ENCODE data around the gene NANOS1. TPM values are rescaled to one million over a fixed set of nuclear protein-coding genes. Genes with fewer than 3 reads are reported as not detected.

NANOS1 gene
- total RNA-seq, 2 experiments from 2014 or later: 0.15 to 0.31 TPM

DNA sequence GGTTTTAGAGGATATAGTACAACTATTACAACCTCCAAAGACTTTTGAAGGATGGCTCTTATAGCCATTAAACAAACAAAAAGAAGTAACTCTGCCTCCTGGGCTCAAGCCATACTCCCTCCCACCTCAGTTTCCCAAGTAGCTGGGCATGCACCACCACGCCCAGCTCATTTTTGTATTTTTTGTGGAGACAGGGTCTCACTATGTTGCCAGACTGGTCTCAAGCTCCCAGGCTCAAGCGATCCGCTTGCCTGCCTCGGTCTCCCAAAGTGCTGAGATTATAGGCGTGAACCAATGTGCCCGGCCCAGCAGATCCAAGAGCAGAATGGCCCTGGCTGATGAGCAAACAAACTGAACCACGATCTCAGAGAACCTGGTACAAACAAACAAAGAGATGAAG is 16.0 kb downstream of the NANOS1 start:
- H3K36me3 Mint-ChIP-seq: peaks cover 75% of the 10 kb centered on the region
- no peak for DNase-seq
- H3K9me3 Mint-ChIP-seq: no peaks in the 10 kb centered on the region
- peaks cover 27% of the 10 kb centered on the region for H3K4me1 Mint-ChIP-seq (ENCODE audit: low read depth)
- POLR2A ChIA-PET: no interaction called here
- H3K4me3 Mint-ChIP-seq: no peak overlapping the region
- no peaks in the 10 kb centered on the region for H3K27me3 Mint-ChIP-seq
- CTCF ChIA-PET: no interaction called here
- H3K27ac Mint-ChIP-seq: no peak overlapping the region
- intact Hi-C loops (cut with micrococcal nuclease): no loop called here

DNA sequence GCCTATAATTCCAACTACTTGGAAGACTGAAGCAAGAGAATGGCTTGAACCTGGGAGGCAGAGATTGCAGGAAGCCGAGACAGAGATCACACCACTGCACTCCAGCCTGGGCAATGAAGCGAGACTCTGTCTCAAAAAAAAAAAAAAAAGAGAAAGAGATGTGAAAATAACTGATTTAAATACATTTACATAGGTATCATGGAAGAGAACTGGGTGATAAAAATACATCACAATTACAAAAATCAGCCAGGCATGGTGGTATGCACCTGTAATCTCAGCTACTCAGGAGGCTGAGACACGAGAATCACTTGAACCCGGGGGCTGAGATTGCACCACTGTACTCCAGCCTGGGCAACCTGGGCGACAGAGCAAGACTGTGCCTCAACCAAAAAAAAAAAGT is 19.8 kb downstream of the NANOS1 start:
- Mint-ChIP-seq H3K27me3 (no peaks in the 10 kb centered on the region), H3K9me3 (no peaks in the 10 kb centered on the region), H3K36me3 (peaks cover 76% of the 10 kb centered on the region), H3K4me3 (no peak overlapping the region), H3K27ac (no peak overlapping the region), H3K4me1 (ENCODE audit: low read depth) (peaks cover 21% of the 10 kb centered on the region)
- ChIA-PET POLR2A (interaction anchor here (1.3 kb wide), 1 partner anchor 15 kb away, joined by 3 read pairs; no protein-coding TSS in a partner anchor), CTCF (no interaction called here)
- DNase-seq: no peak
- intact Hi-C loops (cut with micrococcal nuclease): no loop called here

DNA sequence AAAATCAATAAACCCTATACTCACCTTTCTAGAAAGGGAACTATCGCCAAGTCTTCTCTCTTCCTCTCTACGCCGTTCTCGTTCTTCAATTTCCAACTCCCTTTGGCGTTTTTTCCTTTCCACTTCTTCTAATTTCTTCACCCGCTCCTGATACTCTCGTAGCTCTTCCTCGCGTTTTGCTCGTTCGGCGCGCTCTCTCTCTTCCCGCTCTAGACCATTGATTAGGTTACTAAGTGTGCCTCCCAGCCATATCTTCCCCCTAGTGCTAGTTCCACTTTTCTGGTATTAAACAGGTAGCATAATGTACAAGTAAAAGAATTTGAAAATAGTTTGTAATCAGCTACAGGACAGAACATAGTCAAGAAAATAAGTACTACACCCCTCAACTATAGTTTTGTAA is 20.3 kb downstream of the NANOS1 start:
- DNase-seq: no peak
- H3K4me1 Mint-ChIP-seq (ENCODE audit: low read depth): peaks cover 21% of the 10 kb centered on the region
- H3K27me3 Mint-ChIP-seq: no peaks in the 10 kb centered on the region
- H3K4me3 Mint-ChIP-seq: no peak overlapping the region
- intact Hi-C loops (cut with micrococcal nuclease): no loop called here
- H3K36me3 Mint-ChIP-seq: peaks cover 78% of the 10 kb centered on the region
- no peak overlapping the region for H3K27ac Mint-ChIP-seq
- no peaks in the 10 kb centered on the region for H3K9me3 Mint-ChIP-seq
- ChIA-PET POLR2A (no interaction called here), CTCF (no interaction called here)

DNA sequence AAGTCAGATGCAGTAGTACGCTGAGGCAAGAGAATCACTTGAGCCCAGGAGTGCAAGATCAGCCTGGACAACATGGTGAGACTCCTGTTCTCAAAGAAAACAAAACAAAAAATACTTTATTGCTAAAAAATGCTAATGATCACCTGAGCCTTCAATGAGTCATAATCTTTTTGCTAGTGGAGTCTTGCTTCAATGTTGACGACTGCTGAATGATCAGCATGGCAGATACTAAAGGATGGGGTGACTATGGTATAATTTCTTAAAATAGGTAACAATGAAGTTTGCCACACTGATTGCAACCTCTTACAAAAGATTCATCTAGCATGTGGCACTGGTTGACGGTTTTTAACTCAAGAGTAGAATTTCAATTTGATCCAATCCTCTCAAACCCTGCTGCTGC is 22.3 kb downstream of the NANOS1 start:
- Mint-ChIP-seq H3K4me1 (ENCODE audit: low read depth) (peaks cover 18% of the 10 kb centered on the region), H3K4me3 (no peak overlapping the region), H3K27me3 (no peaks in the 10 kb centered on the region), H3K36me3 (peaks cover 72% of the 10 kb centered on the region), H3K27ac (peak overlapping the region; percentile 20), H3K9me3 (no peaks in the 10 kb centered on the region)
- CTCF ChIA-PET: no interaction called here
- POLR2A ChIA-PET: no interaction called here
- DNase-seq: no peak
- intact Hi-C loops (cut with micrococcal nuclease): no loop called here

DNA sequence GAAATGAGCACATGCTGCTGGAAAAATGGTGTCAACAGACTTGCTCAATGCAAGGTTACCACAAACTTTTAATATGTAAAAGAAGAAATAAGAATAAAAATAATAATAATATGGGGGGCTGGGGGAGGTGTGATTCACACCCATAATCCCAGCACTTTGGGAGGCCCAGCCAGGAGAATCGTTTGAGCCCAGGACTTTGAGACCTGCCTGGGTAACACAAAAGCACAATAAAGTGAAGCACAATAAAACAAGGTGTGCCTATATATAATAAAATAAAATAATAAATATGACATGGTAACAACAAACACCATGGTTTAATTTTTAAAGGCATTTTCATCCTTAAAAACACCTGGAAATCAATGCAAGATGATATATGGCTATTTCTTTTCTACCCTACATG is 26.0 kb downstream of the NANOS1 start:
- Mint-ChIP-seq H3K27me3 (no peaks in the 10 kb centered on the region), H3K4me3 (no peak overlapping the region), H3K4me1 (ENCODE audit: low read depth) (peaks cover 3% of the 10 kb centered on the region), H3K36me3 (peaks cover 76% of the 10 kb centered on the region), H3K9me3 (no peaks in the 10 kb centered on the region), H3K27ac (no peak overlapping the region)
- no peak for DNase-seq
- ChIA-PET CTCF (no interaction called here), POLR2A (no interaction called here)
- intact Hi-C loops (cut with micrococcal nuclease): no loop called here

DNA sequence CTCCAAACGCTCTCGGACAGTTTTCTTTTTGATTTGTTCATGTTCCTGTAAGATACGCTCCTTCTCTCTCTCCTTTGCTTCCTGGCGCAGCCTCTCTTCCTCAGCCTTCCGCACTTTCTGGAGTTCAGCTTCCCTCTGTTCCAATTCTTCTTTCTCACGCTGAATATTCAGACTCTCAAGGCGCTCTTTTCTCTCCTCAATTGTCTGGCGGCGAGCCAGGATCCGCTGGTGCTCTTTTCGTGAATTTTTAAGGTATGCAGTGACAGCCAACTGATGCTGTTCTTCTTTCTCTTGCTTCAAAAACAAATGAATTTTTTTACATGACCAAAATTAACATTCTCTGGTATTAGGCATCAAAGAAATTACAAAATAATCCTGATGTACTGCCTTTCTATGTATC is 28.5 kb downstream of the NANOS1 start:
- no peak overlapping the region for H3K4me3 Mint-ChIP-seq
- ChIA-PET CTCF (no interaction called here), POLR2A (no interaction called here)
- DNase-seq: no peak
- peaks cover 69% of the 10 kb centered on the region for H3K36me3 Mint-ChIP-seq
- no peaks in the 10 kb centered on the region for H3K9me3 Mint-ChIP-seq
- no peaks in the 10 kb centered on the region for H3K27me3 Mint-ChIP-seq
- no peak overlapping the region for H3K27ac Mint-ChIP-seq
- H3K4me1 Mint-ChIP-seq (ENCODE audit: low read depth): peaks cover 14% of the 10 kb centered on the region
- intact Hi-C loops (cut with micrococcal nuclease): no loop called here

DNA sequence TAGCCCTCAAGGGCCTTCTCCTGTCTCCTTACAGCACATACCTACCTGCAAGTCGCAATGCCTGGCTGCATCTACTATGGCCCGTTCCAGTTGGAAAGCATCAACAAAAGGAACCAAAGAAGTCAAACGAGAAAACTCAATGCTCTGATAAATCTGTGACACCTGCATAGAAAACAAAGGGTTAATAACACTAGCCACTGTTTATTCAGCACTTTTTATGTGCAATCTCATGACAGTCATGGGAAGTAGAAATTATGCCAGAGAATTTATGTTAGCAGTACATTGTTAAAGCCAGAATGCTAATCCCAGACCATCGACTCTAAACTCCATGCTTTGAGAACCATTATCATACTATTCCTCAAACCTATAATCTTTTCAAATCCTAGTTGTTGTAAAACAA is 30.0 kb downstream of the NANOS1 start:
- peaks cover 74% of the 10 kb centered on the region for H3K36me3 Mint-ChIP-seq
- H3K4me3 Mint-ChIP-seq: no peak overlapping the region
- H3K4me1 Mint-ChIP-seq (ENCODE audit: low read depth): peaks cover 18% of the 10 kb centered on the region
- CTCF ChIA-PET: no interaction called here
- no peak overlapping the region for H3K27ac Mint-ChIP-seq
- intact Hi-C loops (cut with micrococcal nuclease): no loop called here
- POLR2A ChIA-PET: no interaction called here
- H3K27me3 Mint-ChIP-seq: no peaks in the 10 kb centered on the region
- no peaks in the 10 kb centered on the region for H3K9me3 Mint-ChIP-seq
- no peak for DNase-seq

DNA sequence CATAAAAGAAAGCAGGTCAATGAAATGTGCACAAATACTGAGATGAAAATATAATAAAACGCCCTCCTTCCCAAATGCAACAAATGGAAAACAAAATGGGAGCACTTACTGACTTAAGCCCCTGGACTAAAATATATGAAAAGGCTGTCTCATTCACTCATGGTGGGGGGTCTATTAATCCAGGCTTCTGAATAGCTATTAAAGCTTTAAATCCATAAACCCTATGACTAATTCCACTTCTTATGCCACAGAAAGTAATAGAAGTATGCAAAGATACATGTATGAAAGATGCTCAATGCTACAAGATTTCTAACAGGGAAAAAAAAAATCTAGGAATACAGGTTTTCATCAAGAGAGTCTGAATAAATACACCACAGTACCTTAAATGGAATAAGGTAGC is 30.6 kb downstream of the NANOS1 start:
- POLR2A ChIA-PET: no interaction called here
- H3K36me3 Mint-ChIP-seq: peaks cover 73% of the 10 kb centered on the region
- no peak overlapping the region for H3K4me3 Mint-ChIP-seq

DNA sequence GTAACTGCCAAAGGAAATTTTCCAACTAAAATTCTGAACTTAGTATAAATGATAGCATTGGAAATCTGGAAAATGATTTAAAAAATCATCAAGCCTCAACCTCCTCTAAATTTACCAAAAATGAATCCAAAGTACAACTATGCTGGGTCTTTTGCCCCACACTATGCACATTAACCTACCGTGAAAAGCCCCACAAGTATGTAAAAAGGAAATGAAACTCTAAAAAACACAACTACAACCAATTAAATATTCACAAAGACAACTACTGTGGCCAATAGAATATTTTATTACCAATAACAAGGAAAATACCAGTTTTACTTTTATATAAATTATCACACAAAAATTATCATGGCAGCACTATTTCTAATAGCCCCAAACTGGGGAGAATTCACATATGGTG is 31.8 kb downstream of the NANOS1 start:
- H3K9me3 Mint-ChIP-seq: no peaks in the 10 kb centered on the region
- peaks cover 74% of the 10 kb centered on the region for H3K36me3 Mint-ChIP-seq
- DNase-seq: no peak
- ChIA-PET CTCF (no interaction called here), POLR2A (no interaction called here)
- no peak overlapping the region for H3K4me3 Mint-ChIP-seq
- intact Hi-C loops (cut with micrococcal nuclease): no loop called here
- no peaks in the 10 kb centered on the region for H3K27me3 Mint-ChIP-seq
- H3K27ac Mint-ChIP-seq: peak overlapping the region; percentile 13
- H3K4me1 Mint-ChIP-seq (ENCODE audit: low read depth): peaks cover 18% of the 10 kb centered on the region

More for the DNA sequence above, 30.6 kb downstream of the NANOS1 start:
- H3K9me3 Mint-ChIP-seq: no peaks in the 10 kb centered on the region
- no peak overlapping the region for H3K27ac Mint-ChIP-seq
- H3K4me1 Mint-ChIP-seq (ENCODE audit: low read depth): peaks cover 18% of the 10 kb centered on the region
- intact Hi-C loops (cut with micrococcal nuclease): no loop called here
- CTCF ChIA-PET: no interaction called here
- H3K27me3 Mint-ChIP-seq: no peaks in the 10 kb centered on the region
- no peak for DNase-seq

DNA sequence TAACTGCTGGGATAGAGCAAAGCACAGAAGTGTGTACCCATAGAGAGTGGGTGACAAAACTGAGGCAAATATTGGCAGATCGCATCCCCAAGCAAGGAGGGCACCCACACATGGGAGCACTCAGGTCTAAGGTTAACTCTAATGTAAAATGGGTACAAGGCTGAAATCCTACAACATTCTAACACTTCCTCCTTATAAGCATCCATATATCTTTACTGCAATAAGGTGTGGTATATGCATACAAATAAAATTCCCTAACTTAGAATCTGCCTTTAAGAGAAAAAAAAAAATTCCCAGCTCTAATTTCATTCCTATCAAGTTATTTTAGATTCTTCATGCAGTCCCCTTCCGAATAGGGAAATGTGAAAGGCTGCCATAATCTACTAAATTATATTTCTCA is 32.4 kb downstream of the NANOS1 start:
- CTCF ChIA-PET: no interaction called here
- Mint-ChIP-seq H3K27ac (peak overlapping the region; percentile 13), H3K36me3 (peaks cover 72% of the 10 kb centered on the region), H3K9me3 (no peaks in the 10 kb centered on the region), H3K4me3 (no peak overlapping the region), H3K27me3 (no peaks in the 10 kb centered on the region), H3K4me1 (ENCODE audit: low read depth) (peaks cover 18% of the 10 kb centered on the region)
- DNase-seq: no peak
- POLR2A ChIA-PET: no interaction called here
- intact Hi-C loops (cut with micrococcal nuclease): no loop called here

DNA sequence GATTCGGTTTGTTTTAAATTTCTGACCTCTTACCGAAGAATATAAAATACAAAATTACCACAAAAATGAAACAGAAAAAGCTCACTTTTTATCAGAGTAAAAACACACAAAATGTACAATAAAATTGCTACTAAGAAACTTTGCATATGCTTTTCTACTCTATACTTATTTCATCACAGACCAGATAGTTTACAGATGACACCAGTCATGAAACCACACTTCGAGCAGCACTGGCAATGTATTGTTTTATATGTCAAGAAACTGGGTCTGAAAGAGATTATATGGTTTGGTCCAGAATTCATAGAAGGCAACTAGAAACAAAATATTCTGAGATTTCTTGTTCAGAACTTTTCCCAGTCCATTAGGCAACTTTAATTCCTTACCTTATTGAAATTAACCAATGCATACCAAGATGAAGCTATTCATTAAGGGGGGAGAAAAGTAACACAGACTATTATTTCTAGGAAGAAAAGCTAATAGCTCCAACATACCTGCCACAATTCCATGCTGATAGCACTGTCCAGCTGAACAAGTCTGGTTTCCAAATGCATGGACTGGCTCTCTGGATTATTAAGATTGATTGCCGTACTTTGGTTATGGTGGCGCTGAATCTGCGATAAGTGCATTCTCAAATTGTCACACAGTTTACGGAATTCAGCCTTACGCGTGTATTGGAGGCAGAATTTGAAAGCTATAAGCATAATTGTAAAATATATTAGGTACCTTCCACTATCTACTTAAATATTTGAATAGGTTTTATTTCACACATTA is 41.1 kb downstream of the NANOS1 start:
- Mint-ChIP-seq H3K4me3 (no peak overlapping the region), H3K27ac (peak overlapping the region; percentile 46), H3K4me1 (ENCODE audit: low read depth) (peaks cover 35% of the 10 kb centered on the region), H3K27me3 (no peaks in the 10 kb centered on the region), H3K9me3 (no peaks in the 10 kb centered on the region), H3K36me3 (peaks cover 62% of the 10 kb centered on the region)
- ChIA-PET CTCF (no interaction called here), POLR2A (interaction anchor here (0.7 kb wide), 1 partner anchor 34 kb away, joined by 3 read pairs; the partner anchor contains the start of gene DENND10)
- DNase-seq: no peak
- intact Hi-C loops (cut with micrococcal nuclease): loop anchor here (10.0 kb wide), 1 partner anchor 524 kb away; the partner anchor contains the start of gene TIAL1

DNA sequence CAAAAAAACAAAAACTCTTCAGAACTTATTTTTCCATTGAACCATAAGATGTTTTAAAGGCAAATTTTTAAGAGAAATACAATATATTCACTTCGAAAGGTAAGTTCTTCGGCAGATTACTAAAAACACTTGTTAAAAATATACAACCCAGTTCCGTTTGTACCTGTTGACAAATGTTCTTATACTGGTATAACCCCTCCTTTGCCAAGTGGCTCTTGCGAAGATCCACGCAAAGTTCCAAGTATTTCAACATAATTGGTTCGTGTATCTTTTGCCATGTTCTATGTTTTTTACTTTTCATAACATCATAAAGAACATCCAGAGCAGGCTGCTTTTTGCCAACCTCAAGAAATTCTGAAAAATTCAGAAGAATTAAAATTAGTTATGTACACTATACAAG is 44.1 kb downstream of the NANOS1 start:
- POLR2A ChIA-PET: interaction anchor here (1.2 kb wide), 1 partner anchor 31 kb away, joined by 5 read pairs; no protein-coding TSS in a partner anchor
- no peak for DNase-seq
- CTCF ChIA-PET: no interaction called here
- H3K27ac Mint-ChIP-seq: peak overlapping the region; percentile 40
- intact Hi-C loops (cut with micrococcal nuclease): loop anchor here (10.0 kb wide), 1 partner anchor 521 kb away; the partner anchor contains the start of gene TIAL1
- H3K9me3 Mint-ChIP-seq: no peaks in the 10 kb centered on the region
- peaks cover 57% of the 10 kb centered on the region for H3K36me3 Mint-ChIP-seq
- no peaks in the 10 kb centered on the region for H3K27me3 Mint-ChIP-seq
- peaks cover 46% of the 10 kb centered on the region for H3K4me1 Mint-ChIP-seq (ENCODE audit: low read depth)
- no peak overlapping the region for H3K4me3 Mint-ChIP-seq
